Measurements from ENCODE around the gene GDPD4. TPM values are rescaled to one million over a fixed set of nuclear protein-coding genes. Genes with fewer than 3 reads are reported as not detected.

GDPD4 gene
- total RNA-seq: not detected in 2 replicates

GRCh38 chr11:77301510-77301909 is at the start of gene GDPD4:
Gene GDPD4 (minus strand): TSS chr11:77301686. CDS start chr11:77285137, 16,549 bp downstream.

Other genes with a start within 250 kb of the GDPD4 start
- gene CAPN5, start 234.7 kb downstream of the GDPD4 start, total RNA-seq: 8.1 TPM in 2 replicates
- not detected in 2 replicates for gene OMP, start 198.8 kb downstream of the GDPD4 start, total RNA-seq
- 0.65 and 0.76 TPM in 2 replicates for gene MYO7A, start 173.4 kb downstream of the GDPD4 start, total RNA-seq
- 3.9 and 5.0 TPM in 2 replicates for gene PAK1, start 172.4 kb upstream of the GDPD4 start, total RNA-seq